Stimulated activated CD8-positive, alpha-beta memory T cell treated with anti-CD3 and anti-CD28 coated beads, Interleukin-7, amount 100 ng/mL, for 24 hours (primary cell): ENCODE measurements around the gene MYPOP.

ENCODE experiments used
- DNase-seq: peaks from one replicate; pipeline ENCODE4 v3.0.0-alpha.2; 2020; ENCODE audit warnings: low read depth

Gene MYPOP

DNA sequence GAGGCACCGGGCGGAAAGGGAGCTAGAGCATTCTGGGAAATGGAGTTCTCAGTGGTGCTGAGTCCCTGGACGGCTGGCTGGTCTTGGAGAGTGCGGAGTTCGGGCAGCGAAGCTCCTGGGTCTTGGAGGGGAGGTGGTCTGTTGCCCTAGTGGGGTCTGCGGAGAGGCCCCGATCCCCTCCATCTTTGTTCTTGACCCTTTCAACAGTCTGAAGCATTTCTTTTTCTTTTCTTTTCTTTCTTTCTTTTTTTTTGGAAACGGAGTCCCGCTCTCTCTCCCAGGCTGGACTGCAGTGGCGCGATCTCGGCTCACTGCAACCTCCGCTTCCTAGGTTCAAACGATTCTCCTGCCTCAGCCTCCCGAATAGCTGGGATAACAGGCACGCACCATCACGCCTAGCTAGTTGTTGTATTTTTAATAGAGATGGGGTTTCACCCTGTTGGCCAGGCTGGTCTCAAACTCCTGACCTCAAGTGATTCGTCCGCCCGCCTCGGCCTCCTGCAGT, 39.0 kb downstream of the MYPOP start:
- no peak for DNase-seq

DNA sequence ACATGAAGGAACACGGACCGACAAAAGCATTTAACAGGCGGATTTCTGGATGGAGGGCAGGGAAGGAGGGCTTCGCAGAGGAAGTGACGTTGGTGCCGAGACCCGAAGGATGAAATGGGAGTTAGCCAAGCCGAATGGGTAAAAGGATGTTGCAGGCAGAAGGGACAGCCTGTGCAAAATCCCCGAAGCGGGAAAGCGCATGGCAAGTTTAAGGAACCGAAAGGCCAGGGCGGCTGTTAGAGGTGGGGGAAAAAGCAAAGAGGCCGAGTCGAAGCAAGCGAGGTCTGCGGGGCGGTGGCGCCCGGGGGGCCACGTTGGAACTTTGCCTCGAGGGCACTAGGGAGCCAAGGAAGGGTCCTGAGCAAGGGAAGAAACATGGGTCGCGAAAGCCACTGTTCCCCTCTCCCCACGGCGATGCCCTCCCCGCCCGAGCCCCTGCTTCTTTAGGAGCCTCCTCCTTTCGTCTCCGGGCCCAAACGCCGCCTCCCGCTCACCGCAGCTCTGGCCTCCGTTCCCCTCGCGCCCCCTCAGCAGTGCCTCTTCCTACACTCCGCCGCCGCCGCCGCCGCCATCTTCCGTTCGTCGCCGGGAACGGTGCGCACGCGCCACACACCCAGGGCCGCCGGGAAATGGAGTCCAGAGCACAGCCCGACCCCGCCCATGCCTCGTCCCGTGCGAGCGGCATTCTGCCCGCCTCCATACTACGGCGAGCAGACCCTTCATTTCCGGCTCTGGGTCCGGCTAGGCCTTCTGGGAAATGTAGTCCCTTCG, 39.7 kb downstream of the MYPOP start, which contains the start of gene SYMPK:
TSS of gene SYMPK (minus strand) at position 584 of the 771 bp plus-strand sequence. CDS start 8,652 bp downstream, outside the sequence.
- DNase-seq, result peak; percentile 96

- no peak for DNase-seq
Measured at GRCh38 chr19:45862271-45862563, 40.2 kb downstream of the MYPOP start.

DNA sequence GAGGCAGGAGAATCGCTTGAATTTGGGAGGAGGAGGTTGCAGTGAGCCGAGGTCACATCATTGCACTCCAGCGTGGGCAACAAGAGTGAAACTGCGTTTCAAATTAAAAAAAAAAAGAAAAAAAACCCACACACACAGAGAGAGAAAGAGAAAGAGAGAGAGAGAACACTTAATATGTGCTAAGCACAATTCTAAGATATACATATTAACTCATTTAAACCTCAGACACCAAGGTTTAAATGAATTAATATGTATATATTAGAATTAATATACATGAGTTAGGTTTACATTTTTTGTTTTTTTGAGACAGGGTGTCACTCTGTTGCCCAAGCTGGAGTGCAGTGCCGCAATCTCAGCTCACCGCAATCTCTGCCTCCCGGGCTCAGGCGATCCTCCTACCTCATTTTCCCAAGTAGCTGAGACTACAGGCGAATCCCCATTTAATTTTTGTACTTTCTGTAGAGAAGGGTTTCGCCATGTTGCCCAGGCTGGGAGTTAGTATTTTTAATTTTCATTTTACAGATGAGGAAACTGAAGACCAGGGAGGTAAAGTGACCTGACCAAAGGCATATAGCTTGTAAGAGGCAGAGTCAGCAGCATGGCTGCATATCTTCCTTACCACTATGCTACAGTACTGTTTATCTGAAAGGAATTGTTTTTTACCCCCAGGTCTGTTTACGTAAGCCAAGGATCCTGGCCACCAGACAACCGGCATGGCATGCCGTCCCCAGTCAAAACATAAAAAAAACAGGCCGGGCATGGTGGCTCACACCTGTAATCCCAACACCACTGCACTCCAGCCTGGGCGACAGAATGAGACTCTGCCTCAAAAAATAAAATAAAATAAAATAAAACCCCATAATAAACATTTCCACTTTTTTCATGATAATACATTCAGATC, 41.8 kb downstream of the MYPOP start:
- DNase-seq, result no peak

DNA sequence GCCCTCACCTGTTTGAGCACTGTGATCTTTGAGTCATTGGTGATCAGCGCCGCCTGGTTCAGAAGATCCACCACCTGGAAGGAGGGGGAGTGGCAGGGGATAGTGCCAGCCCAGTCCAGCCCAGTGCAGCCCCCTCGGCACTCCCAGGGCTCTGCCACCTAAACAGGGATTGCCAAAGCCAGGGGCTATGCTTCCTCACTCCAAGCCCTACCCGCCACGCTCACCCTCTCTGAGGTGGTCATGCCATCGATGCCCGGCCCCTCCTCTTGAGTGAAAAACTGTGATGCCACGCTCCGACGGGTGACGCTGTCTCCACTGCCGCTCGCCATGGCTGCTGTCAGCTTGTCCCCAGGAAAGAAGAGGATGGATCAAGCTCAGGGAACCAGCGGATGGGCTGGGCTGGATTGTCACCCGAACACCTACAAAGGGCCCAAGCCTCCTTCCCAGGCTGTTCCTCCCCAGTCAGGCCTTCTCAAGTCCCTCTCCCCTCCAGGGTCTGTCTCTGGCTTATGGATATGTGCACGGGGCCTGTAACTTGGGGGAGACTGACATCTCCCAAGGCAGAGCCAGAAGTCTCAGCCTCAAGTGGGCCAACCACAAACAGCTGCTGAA, 48.1 kb downstream of the MYPOP start:
- no peak for DNase-seq

- DNase-seq, result no peak
Measured at GRCh38 chr19:45852983-45853382, 49.4 kb downstream of the MYPOP start.

GRCh38 chr19:45852145-45852750, 50.2 kb downstream of the MYPOP start:
- DNase-seq, result no peak

DNA sequence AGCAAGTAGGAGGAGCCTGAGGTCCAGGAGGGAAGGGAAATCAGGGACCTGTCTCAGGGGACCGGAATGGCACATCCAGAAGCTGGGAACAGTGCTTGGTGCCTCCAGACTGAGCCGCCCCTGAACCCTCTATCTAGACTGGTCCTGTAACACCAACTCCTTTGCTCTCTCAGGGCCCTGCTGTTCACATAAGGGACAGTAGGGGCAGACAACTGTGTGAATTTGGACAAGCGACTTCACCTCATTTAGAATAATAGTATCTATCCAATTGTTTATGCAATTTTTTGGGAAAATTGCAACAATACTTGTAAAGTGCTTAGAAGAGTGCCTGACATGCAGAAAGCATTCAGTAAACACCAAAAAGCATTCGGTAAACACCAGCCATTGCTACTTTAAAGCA, 53.5 kb downstream of the MYPOP start:
- DNase-seq, result no peak

DNA sequence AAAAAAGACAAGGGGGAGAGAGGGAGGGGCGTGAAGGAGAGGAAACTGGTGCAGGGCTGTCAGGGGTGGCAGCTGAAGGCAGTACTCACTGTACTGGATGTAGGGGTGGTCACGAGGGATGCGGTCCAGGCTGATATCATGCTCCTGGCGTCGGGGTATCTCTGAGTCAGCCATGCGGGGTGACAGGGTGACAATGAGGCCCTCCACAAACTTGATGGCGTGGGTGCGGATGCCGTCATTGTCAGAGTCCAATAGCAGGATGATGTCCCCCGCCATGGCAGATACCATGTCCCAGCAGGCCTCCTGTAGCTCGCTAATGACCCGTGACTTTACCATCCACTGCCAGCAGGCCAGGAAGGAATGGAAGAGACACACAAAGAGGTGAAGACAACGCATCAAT, 54.8 kb downstream of the MYPOP start:
- DNase-seq, result no peak

- no peak for DNase-seq
Measured at GRCh38 chr19:45842198-45842597, 60.2 kb downstream of the MYPOP start.
